LoVo (cell line): ENCODE results near the gene FBXL19.

Source experiments
- DNase-seq: peaks from one replicate; pipeline ENCODE4 v3.0.0-alpha.2; 2016; ENCODE audit warnings: low spot score

FBXL19 gene

GRCh38 chr16:30895627-30896260 is 27.6 kb upstream of the FBXL19 start:
- no peak for DNase-seq

DNA sequence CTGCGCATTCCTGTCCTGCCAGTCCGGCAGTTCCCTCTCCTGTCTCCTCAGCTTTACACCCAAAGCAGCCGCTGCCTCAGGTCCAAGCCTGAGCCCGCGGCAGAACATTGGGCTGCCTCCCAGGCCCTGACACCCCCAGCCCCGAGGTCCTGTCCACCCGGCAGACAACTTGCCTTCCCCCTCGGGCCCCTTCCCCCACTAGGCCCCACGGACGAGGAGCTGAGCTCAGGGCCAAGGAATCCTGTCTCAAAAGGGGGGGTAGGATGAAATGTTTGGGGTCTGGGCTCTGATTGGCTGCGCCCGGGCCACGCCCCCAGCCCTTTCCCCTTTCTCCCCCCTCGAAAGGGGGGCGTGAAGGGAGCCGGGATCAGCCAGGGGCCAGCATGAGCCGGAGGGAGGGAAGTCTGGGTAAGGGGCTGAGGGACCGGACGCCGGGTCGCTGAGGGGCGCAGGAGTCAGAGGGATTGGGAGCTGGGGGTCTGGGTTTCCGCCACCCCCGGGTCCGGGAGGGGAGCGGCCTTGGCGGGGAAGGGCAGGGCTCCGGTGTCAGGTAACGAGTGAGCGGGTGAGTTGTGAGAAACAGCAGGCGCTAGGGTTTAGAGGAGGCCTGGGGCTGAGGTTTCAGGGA is 27.0 kb upstream of the FBXL19 start, which contains the start of gene CTF1:
Gene CTF1, plus strand, starts transcription at position 354 of the 628 bp plus-strand sequence. Its CDS starts 30 bp downstream, at position 384.
- DNase-seq, result no peak

- no peak for DNase-seq
These were observed 26.3 kb upstream of the FBXL19 start for GRCh38 chr16:30896889-30897733.

- no peak for DNase-seq
These were observed 23.6 kb upstream of the FBXL19 start for GRCh38 chr16:30899794-30900193.

DNA sequence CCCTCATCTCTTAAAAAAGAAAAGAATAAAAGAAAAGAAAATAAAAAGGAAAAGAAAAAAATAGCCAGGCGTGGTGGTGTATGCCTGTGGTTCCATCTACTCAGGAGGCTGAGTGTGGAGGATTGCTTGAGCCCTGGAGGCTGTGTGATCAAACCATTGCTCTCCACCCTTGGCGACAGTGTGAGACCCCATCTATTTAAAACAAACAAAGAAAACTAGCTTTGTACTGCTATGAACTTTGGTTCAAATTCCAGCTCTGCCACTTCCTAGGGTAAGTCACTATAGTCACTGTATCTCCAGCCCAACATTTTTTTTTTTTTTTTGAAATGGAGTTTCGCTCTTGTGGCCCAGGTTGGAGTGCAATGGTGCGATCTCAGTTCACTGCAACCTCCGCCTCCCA is 22.8 kb upstream of the FBXL19 start:
- no peak for DNase-seq

DNA sequence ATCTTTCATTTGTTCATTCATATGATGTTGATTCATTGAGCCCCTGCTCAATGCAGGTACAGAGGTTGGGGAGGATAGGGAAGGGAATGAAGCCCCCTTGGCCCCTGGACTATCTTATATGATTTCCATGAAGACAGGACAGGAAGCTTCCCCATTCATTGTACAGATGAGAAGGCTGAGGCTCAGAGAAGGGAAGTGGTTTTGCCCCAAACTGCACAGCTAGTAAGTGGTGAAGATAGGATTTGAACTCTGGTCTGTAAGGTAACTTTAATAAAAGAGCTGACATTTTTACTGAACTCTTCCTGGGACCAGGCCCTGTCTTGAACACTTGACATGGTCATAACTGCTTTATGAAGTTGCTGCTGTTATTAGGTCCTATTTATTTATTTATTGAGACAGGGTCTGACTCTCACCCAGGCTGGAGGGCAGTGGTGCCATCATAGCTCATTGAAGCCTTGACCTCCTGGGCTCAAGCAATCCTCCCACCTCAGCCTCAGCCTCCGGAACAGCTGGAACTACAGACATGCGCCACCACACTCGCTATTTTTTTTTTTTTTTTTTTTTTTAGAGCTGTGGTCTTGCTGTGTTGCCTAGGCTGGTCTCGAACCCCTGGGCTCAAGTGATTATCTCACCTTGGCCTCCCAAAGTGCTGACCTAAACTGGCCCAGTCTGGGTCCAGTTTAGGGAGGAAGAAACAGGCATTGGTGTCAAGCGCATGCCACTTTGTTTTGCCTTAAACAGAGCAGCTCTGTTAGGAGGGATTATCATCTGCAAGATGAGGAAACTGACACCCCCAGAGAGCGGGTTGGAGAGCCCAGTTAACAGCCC is 22.0 kb upstream of the FBXL19 start:
- DNase-seq, result no peak

DNA sequence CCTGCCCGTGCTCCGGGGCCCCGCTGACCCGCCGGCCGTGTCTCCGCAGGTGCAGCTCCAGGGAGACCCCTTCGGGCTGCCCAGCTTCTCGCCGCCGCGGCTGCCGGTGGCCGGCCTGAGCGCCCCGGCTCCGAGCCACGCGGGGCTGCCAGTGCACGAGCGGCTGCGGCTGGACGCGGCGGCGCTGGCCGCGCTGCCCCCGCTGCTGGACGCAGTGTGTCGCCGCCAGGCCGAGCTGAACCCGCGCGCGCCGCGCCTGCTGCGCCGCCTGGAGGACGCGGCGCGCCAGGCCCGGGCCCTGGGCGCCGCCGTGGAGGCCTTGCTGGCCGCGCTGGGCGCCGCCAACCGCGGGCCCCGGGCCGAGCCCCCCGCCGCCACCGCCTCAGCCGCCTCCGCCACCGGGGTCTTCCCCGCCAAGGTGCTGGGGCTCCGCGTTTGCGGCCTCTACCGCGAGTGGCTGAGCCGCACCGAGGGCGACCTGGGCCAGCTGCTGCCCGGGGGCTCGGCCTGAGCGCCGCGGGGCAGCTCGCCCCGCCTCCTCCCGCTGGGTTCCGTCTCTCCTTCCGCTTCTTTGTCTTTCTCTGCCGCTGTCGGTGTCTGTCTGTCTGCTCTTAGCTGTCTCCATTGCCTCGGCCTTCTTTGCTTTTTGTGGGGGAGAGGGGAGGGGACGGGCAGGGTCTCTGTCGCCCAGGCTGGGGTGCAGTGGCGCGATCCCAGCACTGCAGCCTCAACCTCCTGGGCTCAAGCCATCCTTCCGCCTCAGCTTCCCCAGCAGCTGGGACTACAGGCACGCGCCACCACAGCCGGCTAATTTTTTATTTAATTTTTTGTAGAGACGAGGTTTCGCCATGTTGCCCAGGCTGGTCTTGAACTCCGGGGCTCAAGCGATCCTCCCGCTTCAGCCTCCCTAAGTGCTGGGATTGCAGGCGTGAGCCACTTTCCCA is 21.1 kb upstream of the FBXL19 start:
- peak; percentile 76 for DNase-seq

GRCh38 chr16:30903002-30903401 is 20.4 kb upstream of the FBXL19 start:
- no peak for DNase-seq

GRCh38 chr16:30903596-30903995 is 19.8 kb upstream of the FBXL19 start:
- DNase-seq, result no peak

DNA sequence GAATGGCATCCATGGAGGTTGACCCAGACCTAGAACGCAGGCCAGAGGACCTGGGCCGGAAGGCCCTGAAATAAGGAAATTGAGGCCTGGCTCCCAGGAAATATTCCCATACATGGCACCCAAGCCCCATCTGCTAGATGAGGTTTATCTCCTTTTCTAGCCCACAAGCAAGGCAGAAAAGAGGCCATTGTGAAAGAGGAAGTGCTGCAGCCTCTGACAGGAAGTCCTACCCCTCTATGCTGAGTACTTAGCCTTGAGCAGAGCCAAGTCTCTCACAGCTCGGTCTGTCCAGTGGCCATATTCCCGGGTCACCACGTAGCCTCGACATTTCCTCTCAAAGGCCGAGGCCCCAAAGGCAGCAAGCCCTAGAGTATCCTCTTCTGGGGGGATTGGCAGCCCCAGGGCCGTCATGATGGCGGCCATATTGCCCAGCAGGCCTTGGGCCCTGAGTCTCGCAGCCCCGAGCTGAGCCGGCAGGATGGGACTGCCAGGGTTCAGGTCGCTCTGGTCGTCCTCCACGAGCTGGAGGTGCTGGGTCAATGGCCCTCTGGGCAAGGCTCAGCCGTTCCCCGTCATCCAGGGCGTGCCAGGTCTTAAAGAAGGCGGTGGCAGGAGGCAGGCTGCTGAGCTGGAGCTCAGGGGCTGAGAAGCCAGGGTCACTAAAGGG is 19.1 kb upstream of the FBXL19 start:
- no peak for DNase-seq

GRCh38 chr16:30907064-30907463 is 16.3 kb upstream of the FBXL19 start:
- no peak for DNase-seq

GRCh38 chr16:30910427-30911029 is 12.8 kb upstream of the FBXL19 start:
- no peak for DNase-seq

DNA sequence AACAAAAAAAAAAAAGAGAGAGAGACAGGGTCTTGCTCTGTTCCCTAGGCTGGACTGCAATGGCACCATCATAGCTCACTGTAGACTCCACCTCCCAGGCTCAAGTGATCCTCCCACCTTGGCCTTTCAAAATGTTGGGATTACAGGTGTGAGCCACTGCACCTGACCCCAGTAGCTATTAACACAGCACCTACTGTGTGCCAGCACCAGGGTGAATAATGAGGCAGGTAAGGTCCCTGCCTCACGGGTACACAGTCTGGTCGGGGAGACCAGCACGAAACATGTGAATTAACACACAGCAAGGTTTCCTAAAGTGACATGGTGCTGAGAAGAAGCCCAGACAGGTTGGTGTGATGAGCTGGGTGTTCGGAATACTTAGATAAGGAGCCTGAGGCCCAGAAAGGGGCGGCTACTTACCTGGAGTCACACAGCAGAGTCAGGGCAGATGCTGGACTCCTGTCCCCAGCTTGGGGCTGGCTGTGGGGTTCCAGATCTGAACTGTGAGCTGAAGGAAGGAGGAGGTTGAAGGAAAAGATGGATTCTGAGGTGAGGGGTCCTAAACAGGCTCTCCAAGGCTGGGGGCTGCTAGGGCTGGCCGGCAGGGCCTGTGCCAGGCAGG is 10.5 kb upstream of the FBXL19 start:
- no peak for DNase-seq

DNA sequence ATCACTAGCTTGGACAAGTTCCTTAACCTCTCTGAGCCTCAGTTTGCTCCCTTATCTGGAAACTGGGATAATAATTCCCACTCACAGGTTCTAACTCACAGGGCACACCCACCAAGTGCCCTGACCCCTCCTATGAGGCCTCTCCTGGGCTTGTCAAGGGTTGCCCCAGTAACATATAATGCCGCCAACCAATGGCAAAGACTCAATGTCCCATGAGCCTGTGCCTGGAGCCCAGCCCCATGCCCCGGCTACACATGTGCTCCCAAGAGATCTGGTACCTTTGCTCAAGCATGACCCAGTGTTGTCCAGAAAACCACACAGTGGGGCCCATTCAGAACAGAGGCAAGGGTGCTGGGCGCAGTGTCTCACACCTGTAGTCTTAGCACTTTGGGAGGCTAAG is 8.5 kb upstream of the FBXL19 start:
- no peak for DNase-seq

- no peak for DNase-seq
These were observed 4.8 kb upstream of the FBXL19 start for GRCh38 chr16:30918614-30919013.

DNA sequence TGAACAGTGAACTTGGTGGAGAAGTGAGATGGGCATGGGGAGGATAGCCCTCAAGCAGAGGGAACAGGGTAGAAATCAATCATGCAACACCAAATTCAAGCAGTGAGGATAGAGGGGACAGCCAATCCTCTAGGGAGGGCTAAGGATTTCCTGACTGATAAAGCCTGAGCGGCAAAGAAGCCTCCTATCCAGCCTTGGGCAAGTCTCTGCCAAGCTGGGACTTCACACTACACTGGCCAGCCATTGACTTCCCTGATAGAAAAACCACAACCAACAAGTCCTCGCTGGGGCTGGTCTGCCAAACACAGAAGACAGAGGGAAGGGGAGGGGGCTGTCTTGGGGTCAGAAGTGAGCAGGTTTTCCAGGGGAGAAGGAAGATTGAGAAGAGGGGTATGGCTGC is 2.5 kb upstream of the FBXL19 start:
- DNase-seq, result no peak

- DNase-seq, result no peak
These were observed 2.0 kb upstream of the FBXL19 start for GRCh38 chr16:30921459-30921747.

- DNase-seq, result peak; percentile 38
These were observed 1.5 kb upstream of the FBXL19 start for GRCh38 chr16:30921748-30922419.

DNA sequence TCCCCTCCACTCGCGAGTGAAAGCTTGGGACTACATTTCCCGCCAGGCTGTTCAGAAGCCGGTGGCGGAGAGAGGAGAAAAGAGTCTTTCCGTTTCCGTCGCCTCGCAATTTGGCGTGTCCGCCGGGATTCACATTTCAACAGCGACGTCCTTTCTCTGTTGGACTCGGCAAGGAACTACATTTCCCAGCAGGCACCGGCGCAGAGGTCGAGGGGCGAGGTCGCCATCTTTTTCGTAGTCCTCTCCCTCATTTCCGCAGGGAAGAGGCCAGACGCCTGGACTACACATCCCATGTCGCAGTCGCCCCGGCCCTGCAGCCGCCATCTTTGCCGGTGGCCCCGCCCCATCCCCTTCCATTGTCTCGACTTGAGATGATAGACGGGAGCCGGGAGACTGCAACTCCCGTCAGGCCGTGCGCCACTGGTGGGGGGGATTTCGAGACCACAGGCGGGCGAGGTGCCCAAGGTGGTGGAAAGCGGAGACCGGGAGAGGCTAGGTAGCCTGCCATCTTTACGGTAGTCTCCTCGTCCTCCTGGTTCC is 882 bp upstream of the FBXL19 start:
- peak; percentile 98 for DNase-seq
